NCI-H146 (cell line): ENCODE data around the gene FAM111A.

ENCODE experiments used
- DNase-seq: peaks from one replicate; lab custom pipeline; 2025; lab: John Stamatoyannopoulos, UW

FAM111A gene

DNA sequence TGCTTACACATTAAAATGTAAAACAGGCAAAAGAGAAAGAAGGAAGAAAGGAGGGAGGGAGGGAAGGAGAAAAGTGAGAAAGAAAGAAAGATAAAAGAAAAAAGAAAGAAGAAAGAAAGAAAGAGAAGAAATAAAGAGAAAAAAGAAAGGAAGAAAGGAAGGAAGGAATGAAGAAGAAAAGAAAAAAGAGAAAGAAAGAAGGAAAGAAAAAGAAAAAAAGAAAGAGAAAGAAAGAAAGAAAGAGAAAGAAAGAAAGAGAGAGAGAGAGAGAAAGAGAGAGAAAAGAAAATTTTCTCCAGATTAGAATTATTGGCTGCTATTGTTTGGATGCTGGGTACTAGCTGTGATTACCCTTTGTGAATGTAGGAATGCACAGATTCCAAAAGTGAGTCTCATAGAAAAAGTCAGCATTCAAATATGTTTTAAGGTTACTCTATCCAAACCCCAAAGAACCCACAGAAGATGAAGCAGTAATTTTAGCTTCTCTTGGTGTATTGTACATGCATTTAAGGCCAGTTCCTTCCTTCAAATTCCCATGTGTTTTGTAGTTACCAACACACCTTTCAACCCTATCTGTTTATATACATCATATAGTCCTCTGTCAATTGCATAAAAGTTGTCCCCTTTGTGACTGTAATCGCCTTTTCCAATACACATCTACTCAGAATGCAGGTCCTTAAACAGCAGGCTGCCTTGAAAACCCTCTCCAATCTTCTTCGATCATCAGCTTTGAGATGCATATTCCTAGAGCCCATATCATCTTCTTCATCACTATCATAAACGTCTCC is 789 bp upstream of the FAM111A start:
- DNase-seq, result no peak

GRCh38 chr11:59144096-59144495 is 1.4 kb downstream of the FAM111A start:
- DNase-seq, result no peak

DNA sequence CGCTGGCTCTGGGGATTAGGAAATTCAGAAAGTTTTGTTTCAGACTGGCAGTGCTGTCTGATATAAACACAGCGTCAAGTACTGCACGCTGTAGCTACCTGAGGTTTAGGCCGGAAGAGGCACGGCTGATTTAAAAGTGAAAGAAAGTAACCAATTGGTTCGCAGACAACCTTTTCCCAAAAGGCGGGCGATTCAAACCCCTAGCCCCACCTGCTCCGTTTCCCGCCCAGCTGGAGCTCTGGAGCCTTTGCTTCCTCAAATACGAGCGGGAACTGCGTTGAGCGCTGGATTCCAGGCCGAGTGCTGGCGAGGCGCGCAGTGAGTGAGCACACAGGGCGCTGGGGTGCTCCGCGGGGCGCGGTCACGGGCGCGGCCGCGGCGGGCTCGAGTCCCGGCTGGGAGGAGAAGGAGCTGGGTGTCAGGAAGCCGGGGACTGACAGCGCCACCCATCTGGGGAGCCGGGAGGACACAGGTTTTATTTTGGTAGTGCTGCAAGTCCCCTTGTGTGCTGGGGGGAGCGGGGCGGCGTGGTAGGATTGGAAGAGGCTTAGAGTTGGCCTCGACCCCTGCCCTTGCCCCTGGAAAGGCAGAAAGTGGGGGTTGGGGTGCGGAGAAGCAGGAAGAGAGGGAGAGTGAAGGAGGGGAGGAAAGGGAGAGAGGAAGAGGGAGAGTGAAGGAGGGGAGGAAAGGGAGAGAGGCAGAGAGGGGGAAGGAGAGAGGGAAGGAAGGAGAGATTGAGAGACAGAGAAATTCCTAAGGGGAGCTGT is 2.1 kb downstream of the FAM111A start:
- peak; percentile 81 for DNase-seq

- DNase-seq, result no peak
Observed at GRCh38 chr11:59145534-59145933, 2.9 kb downstream of the FAM111A start.

- DNase-seq, result no peak
Observed at GRCh38 chr11:59151761-59152160, 9.1 kb downstream of the FAM111A start.

GRCh38 chr11:59152312-59152951 is 9.8 kb downstream of the FAM111A start:
- no peak for DNase-seq

- DNase-seq, result no peak
Observed at GRCh38 chr11:59154610-59155009, 12.0 kb downstream of the FAM111A start.

GRCh38 chr11:59157433-59157832 is 14.8 kb downstream of the FAM111A start:
- DNase-seq, result no peak

DNA sequence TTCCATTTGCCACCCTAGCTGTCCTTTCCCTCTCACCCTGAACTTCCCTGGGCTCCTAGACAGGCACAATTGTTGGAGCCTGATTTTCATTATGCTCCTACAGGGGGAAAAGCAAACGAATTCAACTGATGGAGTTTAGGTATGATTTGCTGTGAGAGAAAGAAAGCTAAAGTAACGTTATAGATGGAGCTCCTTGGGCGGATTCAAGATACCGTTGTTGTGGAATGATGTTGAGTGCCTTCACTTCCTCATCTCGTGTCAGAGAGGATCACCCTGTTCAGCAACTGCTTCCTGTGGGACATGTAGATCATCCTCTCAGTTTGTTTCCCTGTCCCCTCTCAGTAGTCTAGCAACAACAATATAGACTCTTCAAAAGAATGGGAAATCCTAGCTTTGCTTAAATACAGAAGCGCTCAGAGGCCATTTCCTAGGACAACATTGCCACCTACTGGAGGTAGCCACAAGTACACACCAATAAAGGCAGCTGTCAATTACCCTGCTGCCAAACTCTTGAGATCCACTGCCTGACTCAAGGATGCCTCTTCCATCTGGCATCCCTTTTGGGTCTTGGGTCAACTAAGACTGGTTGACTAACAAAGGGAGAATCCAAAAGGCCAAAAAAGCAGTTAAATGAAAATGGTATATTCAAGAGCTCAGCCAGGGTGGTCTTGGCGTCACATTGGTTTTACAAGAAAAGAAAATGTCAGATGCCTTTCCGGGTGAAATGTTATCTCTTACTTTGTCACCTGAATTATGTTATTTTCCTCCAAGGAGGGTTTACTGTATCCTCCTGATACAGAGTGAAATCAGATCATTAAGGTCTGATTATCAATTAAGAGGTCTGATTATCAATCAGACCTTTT is 15.8 kb downstream of the FAM111A start:
- peak; percentile 64 for DNase-seq

GRCh38 chr11:59164028-59164427 is 21.4 kb downstream of the FAM111A start:
- DNase-seq, result no peak

GRCh38 chr11:59171508-59172322 is 29.1 kb downstream of the FAM111A start, which contains the start of gene DTX4:
DTX4 (plus strand) TSS chr11:59172132; CDS start chr11:59172596, 464 bp downstream.
- DNase-seq, result peak; percentile 90

DNA sequence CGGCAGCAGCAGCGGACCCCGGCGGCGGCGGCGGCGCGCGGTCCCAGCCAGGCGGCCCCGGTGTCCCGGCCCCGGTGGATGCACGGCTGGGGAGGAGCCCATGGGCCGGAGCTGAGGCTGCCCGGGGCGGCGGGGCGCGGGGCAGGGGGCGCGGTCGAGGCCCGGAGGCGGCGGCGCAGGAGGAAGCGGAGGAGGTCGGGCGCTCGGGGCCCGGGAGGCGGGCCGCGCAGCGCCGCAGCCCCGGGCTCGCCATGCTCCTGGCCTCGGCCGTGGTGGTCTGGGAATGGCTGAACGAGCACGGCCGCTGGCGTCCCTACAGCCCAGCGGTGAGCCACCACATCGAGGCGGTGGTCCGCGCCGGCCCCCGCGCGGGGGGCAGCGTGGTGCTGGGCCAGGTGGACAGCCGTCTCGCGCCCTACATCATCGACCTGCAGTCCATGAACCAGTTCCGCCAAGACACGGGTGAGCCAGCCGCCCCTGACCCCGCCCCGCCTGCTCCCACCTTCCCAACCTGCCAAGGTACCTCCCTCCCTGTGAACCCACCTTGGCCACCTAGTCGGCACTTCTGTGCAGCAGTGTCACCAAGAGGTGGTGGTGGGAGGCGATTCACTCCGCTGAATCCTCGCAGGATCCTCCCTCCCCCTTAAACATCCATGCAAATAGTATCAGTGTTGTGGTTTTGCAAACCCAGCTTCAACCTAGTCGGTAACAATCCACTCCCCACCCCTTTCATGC is 29.9 kb downstream of the FAM111A start:
- DNase-seq, result peak; percentile 52

GRCh38 chr11:59173080-59173963 is 30.7 kb downstream of the FAM111A start:
- peak; percentile 45 for DNase-seq

GRCh38 chr11:59173964-59174663 is 31.5 kb downstream of the FAM111A start:
- no peak for DNase-seq

GRCh38 chr11:59174664-59175033 is 32.0 kb downstream of the FAM111A start:
- DNase-seq, result no peak

DNA sequence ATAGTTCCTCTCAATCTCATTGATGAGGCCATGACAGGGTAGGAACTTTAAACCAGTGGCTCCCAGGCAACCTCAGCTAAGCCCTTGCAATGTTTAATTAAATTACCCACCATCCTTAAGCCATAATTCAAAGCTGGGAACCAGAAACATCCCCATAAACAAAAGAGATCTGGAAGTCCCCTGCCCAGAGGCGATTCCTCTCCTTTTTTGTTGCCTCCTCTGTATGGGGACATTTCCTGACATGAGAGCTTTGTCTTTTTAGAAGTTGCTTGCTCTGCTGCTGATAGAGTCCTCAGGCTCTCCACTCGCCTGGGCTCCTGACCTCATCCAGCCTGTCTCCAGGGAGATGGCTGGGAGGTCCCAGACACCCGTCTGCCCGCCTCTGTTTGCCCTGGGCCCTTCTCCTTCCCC is 32.4 kb downstream of the FAM111A start:
- no peak for DNase-seq

DNA sequence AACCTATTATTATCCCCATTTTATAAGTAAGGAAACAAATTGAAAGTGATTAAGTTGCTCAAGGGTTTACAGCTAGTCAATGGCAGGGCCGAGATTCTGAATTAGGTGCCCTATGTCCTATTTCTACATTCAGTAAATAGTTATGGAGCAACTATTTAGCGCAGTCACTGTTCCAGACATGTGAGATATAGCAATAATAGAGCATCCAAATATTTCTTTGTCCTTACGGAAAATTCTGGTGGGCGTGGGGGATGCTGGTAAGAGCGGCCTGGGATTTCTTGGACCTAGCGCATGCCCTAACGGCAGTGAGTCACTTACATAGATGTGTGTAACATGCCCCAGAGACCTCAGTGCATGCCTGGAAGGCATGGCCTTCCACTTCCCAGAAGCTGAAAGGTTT is 33.7 kb downstream of the FAM111A start:
- DNase-seq, result no peak

- no peak for DNase-seq
Observed at GRCh38 chr11:59178402-59178801, 35.7 kb downstream of the FAM111A start.

DNA sequence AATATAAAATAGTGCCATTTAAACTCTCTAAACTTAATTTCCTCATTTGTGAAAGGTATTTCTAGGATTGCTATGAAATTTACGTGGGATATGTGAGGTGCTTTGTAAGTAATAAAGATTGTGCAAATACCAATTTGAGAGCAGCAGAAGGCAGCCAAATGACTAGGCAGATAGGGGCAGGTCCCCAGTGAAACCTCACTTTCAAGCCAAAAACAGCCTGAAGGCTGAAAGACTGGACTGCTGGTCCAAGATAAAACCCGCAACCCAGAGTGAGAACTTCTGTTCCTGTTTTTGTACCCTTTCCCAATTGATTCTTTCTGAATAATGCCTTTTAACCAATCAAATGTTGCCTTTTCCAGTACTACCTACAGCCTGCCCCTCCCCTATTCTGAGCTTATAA is 36.5 kb downstream of the FAM111A start:
- DNase-seq, result no peak
